Middle frontal gyrus (tissue), 1 donor: Measurements from ENCODE around the gene QPCTL.
"Not testable (repeated sequence)": the region's sequence is repeated elsewhere in the genome, so short reads cannot be mapped to it uniquely, and the experiment has no call there.

ENCODE experiments used
- DNase-seq: peaks from one replicate; pipeline ENCODE4 v3.0.0-alpha.2; 2015; ENCODE audit warnings: low spot score; ENCODE audit errors: extremely low spot score

The QPCTL gene

DNA sequence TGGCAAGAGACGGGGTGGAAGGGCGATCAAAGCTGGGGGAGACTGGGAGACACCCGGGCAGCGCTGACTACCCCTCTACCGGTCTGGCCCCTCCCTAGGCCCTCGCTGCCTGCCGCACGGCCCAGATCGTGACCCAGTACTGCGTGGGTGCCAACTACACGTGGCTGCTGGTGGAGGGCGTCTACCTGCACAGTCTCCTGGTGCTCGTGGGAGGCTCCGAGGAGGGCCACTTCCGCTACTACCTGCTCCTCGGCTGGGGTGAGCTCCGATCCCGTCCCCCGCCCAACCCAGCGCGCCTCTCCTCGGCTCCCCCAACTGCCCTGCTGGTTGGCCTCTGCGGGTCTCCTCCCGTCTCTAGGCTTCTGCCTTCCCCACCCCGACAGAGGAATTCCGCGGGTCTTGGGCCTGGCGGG is 15.6 kb upstream of the QPCTL start:
- no peak for DNase-seq

DNA sequence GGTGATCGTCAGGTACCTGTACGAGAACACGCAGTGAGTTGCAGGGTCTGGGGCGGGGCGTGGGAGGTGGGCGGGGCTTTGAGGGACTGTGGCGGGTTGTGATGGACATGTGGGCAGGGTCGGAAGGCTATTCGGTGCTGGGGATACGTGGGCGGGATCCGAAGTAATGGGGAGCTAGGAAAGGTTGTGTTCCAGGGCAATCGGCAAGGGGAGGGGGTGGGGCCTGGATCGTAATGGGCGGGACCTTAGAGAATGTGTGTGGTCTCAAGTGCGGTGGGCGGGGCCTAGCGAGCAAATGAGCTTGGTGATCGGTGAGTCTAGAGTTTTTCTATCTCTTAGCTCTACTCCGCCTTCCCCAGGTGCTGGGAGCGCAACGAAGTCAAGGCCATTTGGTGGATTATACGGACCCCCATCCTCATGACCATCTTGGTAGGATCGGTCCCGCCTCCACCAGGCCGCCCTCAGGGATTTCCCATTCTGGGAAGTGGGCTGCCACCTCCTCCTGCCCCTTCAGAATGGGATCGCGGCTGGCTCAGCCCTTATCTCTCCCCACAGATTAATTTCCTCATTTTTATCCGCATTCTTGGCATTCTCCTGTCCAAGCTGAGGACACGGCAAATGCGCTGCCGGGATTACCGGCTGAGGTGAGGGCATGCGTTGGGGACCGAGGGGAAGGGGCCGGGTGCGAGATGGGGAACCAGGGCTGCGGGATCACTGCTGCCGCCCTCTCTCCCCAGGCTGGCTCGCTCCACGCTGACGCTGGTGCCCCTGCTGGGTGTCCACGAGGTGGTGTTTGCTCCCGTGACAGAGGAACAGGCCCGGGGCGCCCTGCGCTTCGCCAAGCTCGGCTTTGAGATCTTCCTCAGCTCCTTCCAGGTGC is 14.9 kb upstream of the QPCTL start:
- DNase-seq: no peak

DNA sequence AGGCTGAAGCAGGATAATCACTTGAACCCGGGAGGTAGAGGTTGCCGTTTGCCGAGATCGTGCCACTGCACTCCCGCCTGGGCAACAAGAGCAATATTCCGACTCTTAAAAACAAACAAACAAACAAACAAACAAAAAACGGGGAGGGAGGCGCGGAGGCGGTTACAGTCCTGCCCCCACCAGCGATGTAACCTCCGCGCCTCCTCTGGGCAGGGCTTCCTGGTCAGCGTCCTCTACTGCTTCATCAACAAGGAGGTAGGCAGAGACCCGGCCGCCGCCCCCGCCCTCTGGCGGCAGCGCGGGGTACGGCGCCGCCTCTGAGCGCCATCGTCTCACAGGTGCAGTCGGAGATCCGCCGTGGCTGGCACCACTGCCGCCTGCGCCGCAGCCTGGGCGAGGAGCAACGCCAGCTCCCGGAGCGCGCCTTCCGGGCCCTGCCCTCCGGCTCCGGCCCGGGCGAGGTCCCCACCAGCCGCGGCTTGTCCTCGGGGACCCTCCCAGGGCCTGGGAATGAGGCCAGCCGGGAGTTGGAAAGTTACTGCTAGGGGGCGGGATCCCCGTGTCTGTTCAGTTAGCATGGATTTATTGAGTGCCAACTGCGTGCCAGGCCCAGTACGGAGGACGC is 11.0 kb upstream of the QPCTL start:
- DNase-seq: peak; percentile 65

DNA sequence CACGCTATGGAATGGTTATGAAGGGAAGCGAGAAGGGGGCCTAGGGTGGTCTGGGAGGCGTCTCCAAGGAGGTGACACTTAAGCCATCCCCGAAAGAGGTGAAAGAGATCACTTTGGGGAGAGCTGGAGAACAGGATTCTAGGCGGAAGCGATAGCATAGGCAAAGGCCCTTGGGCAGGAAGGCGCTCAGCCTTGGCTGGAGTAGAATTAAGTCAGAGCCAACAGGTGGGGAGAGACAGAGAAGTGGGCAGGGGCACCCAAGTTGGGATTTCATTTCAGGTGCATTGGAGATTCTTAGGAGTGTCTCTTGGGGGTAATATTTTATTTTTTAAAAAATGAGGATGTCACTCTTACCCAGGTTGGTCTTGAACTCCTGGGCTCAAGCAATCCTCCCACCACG is 10.3 kb upstream of the QPCTL start:
- DNase-seq: no peak

DNA sequence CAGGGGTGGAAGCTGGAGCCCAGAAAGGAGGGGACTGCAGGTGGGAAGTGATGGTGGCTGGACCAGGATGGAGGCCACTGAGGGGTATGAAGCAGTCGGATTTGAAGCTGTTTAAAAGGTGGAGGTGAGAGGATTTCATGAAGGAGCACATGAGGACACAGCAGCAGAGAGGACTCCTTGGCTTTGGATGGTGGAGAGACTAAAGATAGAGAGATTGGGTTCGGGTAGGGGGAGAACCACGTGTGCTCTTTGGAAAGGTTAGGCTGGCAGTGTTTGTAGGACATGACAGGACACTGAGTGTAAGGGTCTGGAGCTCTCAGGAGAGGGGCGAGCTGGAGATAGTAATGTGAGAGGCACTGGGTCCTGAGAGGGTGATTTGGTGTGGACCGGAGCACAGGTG is 9.6 kb upstream of the QPCTL start:
- DNase-seq: no peak

DNA sequence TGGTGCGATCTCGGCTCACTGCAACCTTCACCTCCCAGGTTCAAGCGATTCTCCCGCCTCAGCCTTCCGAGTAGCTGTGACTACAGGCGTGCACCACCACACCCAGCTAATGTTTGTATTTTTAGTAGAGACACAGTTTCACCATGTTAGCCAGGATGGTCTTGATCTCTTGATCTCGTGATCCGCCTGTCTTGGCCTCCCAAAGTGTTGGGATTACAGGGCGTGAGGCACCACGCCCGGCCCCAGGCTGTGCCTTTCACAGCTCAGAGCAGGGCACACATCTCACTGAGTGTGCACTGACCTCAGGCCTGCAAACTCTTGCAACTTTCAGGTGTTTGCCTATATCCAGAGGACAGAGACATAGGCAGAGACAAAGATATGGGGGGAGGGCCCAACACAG is 7.4 kb upstream of the QPCTL start:
- DNase-seq: not testable (repeated sequence)

DNA sequence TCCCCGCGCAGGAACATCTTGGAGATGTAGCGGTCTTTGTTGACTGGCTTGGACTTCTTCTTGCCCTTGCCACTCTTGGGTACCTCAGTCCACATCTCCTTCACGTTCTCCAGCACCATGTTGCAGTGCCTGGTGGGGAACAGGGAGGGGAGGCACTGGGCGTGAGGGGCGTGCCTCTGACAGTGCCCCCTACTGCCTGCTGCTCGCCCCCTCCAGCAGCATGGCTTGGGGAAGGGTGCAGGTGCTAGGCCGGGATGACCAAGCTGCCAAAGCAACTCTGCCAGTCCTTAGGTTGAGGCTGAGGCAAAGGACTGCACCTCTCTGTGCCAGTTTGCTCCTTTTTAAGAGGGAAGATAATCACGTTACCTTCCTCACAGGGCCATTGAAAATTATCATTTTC is 4.9 kb upstream of the QPCTL start:
- no peak for DNase-seq

DNA sequence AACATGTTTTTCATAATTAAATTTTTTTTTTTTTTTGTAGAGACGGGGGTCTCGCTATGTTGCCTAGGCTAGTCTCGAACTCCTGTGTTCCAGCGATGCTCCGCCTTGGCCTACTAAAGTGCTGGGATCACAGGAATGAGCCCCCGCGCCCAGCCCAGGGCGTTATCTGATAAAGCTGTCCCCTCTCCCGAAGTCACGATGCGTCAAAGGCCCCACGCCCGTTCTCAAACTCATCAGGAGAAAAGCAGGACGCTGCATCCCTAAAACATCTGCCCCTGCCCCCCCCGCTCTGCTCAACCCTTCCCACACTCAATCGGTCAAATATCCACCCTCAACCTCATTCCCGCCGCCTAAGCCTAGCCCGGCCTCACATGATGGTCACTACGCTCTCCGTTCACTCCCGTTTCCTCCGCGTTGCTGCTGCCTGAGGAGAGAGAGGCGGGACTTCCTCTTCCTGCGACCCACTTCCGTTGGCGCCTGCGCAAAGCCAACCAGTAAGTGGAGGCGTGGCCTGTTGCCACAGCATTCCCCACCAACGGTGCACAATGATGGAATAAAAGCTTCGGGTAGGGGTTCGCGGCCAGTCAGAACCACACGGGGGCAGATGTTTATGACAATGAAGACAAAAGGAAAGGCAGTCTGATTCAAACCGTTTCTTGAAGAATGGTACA is 815 bp upstream of the QPCTL start, which contains the start of gene SNRPD2:
Gene SNRPD2, minus strand, starts transcription at position 438 of the 671 bp plus-strand sequence. Its CDS starts 65 bp downstream, at position 373.
- peak; percentile 90 for DNase-seq

DNA sequence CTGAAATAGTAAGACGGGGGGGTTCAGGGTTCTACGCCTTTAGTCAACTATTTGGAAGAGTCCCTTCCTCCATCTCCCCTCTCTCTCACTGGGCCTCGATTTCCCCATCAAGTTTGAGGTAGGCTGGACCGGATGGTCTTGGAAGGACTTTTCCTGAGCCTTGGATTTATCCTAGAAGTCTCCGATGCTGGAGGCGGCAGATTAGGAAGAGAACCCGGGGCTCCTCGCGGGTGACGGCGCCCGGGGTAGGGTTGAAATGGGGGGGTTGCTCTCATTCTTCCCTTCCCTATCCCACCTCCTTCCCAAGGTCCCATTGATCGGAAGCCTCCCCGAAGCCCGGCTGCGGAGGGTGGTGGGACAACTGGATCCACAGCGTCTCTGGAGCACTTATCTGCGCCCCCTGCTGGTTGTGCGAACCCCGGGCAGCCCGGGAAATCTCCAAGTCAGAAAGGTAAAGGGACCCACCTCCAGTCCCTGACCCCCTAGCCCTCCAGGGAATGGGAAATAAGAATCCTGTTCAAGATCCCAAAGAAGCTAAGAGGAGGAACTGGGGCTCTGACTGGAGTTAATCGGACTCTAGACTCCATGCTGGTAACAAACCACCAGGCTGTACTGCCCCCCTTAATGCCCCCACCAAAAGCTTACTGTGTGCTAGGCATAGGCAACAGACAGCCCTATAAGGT is 781 bp downstream of the QPCTL start:
- DNase-seq: no peak

DNA sequence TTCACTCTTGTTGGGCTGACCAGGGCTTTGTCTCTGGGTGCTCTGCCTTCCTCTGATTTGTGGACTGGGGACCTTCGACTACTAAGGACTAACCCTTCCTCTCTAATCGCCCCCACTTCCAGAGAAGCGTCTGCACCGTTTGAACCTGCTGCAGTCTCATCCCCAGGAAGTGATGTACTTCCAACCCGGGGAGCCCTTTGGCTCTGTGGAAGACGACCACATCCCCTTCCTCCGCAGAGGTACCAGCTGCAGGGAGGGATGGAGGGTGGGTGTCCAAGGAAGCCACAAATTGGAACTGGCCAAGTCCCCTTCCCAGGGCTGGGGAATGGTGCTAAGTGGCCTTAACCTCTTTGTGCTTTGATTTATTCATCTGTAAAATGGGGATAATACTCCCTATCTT is 9.2 kb downstream of the QPCTL start:
- DNase-seq: no peak

DNA sequence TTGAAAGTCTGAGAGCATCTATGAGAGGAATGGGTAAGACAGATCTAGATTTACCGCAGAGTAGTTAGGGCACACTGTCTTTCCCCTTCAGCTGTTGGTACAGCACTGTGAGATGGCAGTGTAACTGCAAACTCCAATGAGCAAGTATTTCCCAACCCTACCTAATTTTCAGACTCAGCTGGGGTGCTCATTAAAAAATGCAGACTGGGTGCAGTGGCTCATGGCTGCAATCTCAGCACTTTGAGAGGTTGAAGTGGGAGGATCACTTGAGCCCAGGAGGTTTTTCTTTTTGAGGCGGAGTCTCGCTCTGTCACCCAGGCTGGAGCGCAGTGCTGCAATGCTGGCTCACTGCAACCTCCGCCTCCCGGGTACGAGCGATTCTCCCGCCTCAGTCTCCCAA is 12.6 kb downstream of the QPCTL start:
- DNase-seq: no peak

DNA sequence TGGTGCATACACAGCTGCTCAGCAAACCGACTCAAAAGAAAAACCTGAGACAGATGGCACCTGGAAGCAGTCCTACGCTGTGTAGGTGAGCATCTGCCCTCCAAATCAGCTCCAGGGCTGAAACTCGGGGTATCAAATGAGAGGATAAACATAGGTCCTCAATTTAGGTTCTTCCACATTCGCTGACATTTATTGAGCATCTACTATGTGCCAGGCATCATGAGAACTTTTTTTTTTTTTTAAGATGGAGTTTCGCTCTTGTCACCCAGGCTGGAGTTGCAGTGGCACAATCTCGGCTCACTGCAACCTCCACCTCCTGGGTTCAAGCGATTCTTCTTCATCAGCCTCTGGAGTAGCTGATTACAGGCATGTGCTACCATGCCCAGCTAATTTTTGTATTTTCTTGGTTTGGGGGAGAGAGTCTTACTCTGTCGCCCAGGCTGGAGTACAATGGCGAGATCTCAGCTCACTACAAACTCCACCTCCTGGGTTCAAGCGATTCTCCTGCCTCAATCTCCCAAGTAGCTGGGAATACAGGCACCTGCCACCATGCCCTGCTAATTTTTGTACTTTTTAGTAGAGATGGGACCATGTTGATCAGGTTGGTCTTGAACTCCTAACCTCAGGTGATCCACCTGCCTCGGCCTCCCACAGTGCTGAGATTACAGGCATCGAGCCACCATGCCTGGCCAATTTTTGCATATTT is 13.4 kb downstream of the QPCTL start:
- DNase-seq: no peak

DNA sequence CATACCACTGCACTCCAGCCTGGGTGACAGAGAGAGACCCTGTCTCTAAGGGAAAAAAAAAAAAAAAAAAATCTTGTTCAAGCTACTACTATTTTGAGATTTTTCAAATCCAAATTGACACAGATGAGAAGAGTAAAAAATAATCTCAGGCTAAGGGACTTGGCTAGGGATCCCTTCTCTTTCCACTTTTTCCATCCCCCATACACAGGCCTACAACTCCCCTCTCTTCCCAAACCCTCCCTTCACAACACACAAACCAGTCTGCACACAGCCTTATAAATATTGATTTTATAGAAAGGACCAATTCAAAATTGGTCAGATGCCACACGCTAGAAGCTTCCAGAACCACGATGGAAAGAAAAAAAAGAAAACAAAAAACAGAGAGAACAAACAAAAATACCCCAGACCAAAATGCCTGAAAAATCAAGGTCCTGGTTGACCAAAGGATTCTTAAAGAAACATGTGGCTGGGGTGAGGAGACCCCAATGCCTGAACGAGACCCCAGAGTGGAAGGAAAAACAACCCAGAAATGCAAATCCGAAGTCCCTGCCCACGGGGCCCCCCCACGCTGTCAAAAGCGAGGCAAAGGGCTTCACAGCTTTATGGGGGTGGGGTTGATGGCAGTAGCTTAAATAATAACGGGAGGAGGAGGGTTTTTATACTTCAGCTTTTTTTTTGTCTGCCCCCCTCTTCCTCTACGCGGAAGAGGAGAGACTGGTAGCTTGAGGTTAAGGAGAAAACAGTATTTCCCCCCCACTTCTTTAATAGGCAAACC is 18.1 kb downstream of the QPCTL start:
- DNase-seq: no peak

DNA sequence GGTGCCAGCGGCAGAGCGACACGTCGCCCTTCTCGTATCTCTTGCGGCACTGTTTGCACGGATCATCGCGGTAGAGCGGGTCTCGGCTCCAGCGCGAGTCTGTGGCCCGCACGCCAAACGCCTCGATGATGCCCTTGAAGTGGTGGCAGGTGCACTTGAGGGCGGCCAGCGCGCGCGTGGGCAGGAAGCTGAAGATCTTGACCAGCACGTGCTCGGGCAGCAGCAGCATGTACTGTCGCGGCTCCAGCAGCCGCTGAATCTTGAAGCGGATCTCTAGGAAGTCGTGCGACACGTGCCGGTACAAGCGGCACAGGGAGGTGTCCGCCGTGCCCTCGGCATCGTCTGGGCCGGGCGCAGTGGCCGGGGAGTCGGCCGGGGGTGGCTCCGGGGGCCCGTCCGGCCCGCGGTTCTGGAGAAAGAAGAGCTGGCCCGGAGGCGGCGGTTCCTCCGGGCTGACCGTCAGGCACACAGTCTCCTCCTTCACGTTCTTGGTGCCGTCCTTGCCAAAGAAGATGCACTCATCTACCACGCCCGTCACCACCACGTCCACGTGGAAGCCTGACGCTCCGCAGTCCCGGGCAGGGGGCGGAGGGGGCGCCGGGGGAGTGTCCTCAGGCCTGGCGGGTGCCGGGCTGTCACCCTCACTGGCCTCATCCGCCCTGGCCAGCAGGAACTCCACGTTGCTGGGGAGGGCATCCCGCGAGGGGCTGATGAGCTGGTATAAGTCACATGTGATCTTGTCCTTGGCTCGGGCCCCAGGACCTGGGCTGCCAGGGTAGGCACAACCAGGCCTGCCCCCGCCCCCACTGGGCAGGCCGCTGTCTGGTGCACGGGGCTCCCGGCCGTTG is 19.6 kb downstream of the QPCTL start:
- no peak for DNase-seq

DNA sequence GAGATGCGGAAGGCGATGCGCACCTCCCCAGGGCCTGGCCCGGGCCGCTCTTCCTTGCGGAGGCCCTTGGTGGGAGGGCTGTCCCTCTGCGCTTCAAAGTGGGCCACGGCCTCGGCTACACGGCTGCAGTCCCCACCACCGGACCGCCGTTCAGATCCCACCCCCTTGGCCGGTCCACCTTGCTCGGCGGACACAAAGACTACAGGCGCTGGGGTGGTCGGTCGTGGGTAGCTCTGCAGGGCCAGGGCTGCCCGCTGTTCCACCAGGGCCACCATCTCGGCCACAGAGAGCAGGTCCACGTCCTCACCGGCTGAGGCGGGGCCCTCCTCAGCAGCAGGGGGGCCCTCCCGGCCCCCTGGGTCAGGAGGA is 20.2 kb downstream of the QPCTL start:
- no peak for DNase-seq

DNA sequence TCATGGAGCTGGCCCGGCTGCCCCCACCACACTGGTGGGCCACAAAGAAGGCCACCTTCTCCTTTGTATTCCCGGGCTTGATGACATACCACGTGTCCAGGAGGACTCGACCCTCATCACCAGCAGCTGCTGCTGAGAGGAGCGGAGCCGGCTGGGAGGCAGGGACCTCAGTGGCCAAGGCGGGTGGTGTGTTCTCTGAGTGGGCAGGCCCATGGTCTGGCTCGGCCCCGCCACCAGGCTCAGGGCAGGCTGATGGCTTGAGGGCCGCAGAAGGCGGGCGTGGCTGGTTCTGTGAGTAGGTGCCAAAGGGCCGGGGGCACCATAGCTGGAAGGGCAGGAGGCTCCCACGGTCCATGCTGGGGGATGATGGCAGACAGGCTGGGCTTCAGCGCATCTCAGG is 20.7 kb downstream of the QPCTL start:
- no peak for DNase-seq

DNA sequence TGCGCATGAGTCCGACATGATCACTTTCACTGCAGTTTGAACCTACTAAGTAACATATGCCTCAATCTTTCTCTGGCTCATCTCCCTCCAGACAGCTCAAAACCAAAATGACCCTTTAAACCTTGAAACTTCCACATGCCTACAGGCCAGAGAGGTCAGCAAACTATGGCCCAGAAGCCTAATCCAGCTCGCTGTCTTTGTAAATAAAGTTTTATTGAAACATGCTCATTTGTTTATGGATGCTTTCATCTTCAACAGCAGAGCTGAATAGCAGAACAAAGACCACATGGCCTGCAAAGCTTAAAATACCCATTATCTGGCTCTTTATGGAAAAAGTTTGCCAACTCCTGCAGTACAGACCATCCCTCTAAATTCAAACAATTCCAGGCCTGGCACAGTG is 22.7 kb downstream of the QPCTL start:
- DNase-seq: no peak

DNA sequence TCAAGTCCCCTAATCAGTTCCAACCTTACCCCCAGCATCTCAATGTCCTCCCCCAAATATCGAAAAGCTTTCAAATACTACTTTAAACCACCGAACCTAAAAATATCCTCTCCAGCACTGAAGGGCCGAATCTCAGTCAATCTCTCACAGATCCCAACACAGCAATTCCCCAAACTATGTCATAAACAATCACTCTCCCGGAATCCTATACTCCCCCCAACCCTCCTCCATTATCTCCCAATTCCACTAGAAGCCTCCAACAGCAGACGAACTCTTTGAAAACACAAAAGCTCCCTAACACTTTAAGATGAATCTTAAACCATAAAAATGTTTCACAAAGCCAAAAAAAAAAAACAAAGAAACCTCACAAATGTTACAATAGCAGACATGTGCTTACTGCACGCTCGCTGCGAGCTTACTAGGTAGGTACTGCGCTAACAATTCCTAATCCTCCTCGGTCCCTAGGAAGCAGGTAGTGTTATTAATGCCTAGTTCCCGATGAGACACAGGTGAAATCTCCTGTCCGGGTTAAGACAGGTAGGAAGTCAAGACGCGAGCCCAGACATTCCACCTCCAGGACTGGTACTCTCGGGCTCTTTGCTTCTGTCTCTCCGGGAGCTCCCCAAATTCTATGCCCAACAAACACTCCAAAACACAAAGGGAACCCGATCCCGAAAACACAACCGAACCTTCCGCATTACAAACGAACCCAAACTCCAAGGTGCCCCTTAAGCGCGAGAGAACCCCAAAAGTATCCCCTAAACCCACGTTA is 24.1 kb downstream of the QPCTL start:
- no peak for DNase-seq
